Gastrocnemius medialis (tissue), 4 donors: ENCODE measurements around the gene MMEL1.

Source experiments
- CTCF ChIP-seq, 5 experiments: fragments of 450-650 bp in 3 of 5; fragments of 200-600 bp in 2 of 5; sonication (generic) in 2 of 5; IDR thresholded peaks in 4 of 5; conservative IDR thresholded peaks in 1 of 5; 1 replicate in 4 of 5; 2 replicates in 1 of 5; pipeline ENCODE4 v1.5.1; 2016 to 2019; ENCODE audit warnings: antibody characterized with exemption in 5 of 5, mild to moderate bottlenecking in 3 of 5, moderate library complexity in 3 of 5
- POLR2A ChIP-seq, 2 donors: fragments of 450-650 bp; IDR thresholded peaks; one replicate each; pipeline ENCODE4 v1.6.1; 2017; ENCODE audit warnings: antibody characterized with exemption in 2 of 2, mild to moderate bottlenecking in 2 of 2, moderate library complexity in 2 of 2

- TF ChIP-seq CTCF (IDR thresholded peaks at IDR 0.05 in 4 of 5, conservative IDR thresholded peaks at IDR 0.05 in 1 of 5) (no peak), POLR2A (IDR thresholded peaks at IDR 0.05) (no peak)
Measured at GRCh38 chr1:2584686-2585317, 48.0 kb downstream of the MMEL1 start.
